HepG2 (cell line): ENCODE results near the gene NPFFR1. TPM values are rescaled to one million over a fixed set of nuclear protein-coding genes. Genes with fewer than 3 reads are reported as not detected.
A peak's percentile ranks its signal among the peaks of the same experiment; 100 is the strongest.

Experiments used
- ATF4 ChIP-seq, 2 experiments: fragments of 450-650 bp in 1 of 2; sonication (generic) in 1 of 2; formaldehyde crosslinking; IDR thresholded peaks; 2 replicates each; pipeline versions ENCODE4 v1.5.0 to v1.8.0; 2020 to 2022; ENCODE audit warnings: mild to moderate bottlenecking in 1 of 2, missing genetic modification reagents in 1 of 2
- CERS6 ChIP-seq: sonication (generic); formaldehyde crosslinking; IDR thresholded peaks from 2 replicates; pipeline ENCODE4 v1.5.0; 2020; ENCODE audit warnings: missing genetic modification reagents
- FOXJ3 ChIP-seq: sonication (generic); formaldehyde crosslinking; IDR thresholded peaks from 2 replicates; pipeline ENCODE4 v1.4.0; 2020; ENCODE audit warnings: missing genetic modification reagents, mild to moderate bottlenecking, borderline replicate concordance
- FOXK1 ChIP-seq: sonication (generic); formaldehyde crosslinking; IDR thresholded peaks from 2 replicates; pipeline ENCODE4 v1.4.0; 2020; ENCODE audit warnings: low read depth, missing genetic modification reagents, borderline replicate concordance
- GTF2F1 ChIP-seq: fragments of 150-350 bp; IDR thresholded peaks from 2 replicates; pipeline ENCODE4 v1.6.1; 2014; ENCODE audit warnings: low read length
- MXD1 ChIP-seq: sonication (generic); formaldehyde crosslinking; IDR thresholded peaks from 2 replicates; pipeline ENCODE4 v1.4.0; 2020; ENCODE audit warnings: mild to moderate bottlenecking, missing genetic modification reagents
- PHF8 ChIP-seq: sonication (generic); formaldehyde crosslinking; IDR thresholded peaks from 2 replicates; pipeline ENCODE4 v1.5.0; 2020; ENCODE audit warnings: missing genetic modification reagents
- POLR2AphosphoS5 ChIP-seq: IDR thresholded peaks from 2 replicates; pipeline ENCODE4 v1.6.1; 2012; ENCODE audit warnings: low read depth, low read length
- SIN3A ChIP-seq: IDR thresholded peaks from 2 replicates; pipeline ENCODE4 v1.6.1; 2011; ENCODE audit warnings: low read depth, mild to moderate bottlenecking, control low read depth, low read length, borderline replicate concordance
- SOX13 ChIP-seq, 3 experiments: fragments of 450-650 bp in 1 of 3; sonication (generic) in 1 of 3; formaldehyde crosslinking in 1 of 3; IDR thresholded peaks in 2 of 3; conservative IDR thresholded peaks in 1 of 3; 2 replicates each; pipeline versions ENCODE4 v1.5.0 to v1.6.1; 2016 to 2020; ENCODE audit warnings: antibody characterized with exemption in 1 of 3, mild to moderate bottlenecking in 1 of 3, missing compliant biosample characterization in 1 of 3, missing genetic modification reagents in 1 of 3, moderate library complexity in 1 of 3
- ZFP82 ChIP-seq: sonication (generic); formaldehyde crosslinking; IDR thresholded peaks from 2 replicates; pipeline ENCODE4 v1.5.1; 2020; ENCODE audit warnings: mild to moderate bottlenecking, missing genetic modification reagents, borderline replicate concordance
- ZNF260 ChIP-seq: sonication (generic); formaldehyde crosslinking; IDR thresholded peaks from 2 replicates; pipeline ENCODE4 v1.4.0; 2020; ENCODE audit warnings: missing genetic modification reagents, low read depth, mild to moderate bottlenecking, borderline replicate concordance
- ZNF292 ChIP-seq: sonication (generic); formaldehyde crosslinking; IDR thresholded peaks from 2 replicates; pipeline ENCODE4 v1.8.1; 2022; ENCODE audit warnings: mild to moderate bottlenecking, low read depth, missing genetic modification reagents, borderline replicate concordance
- ZNF552 ChIP-seq: sonication (generic); formaldehyde crosslinking; IDR thresholded peaks from 2 replicates; pipeline ENCODE4 v1.9.0; 2022; ENCODE audit warnings: missing genetic modification reagents, mild to moderate bottlenecking, borderline replicate concordance
- ZSCAN22 ChIP-seq: sonication (generic); formaldehyde crosslinking; IDR thresholded peaks from 2 replicates; pipeline ENCODE4 v1.4.0; 2020; ENCODE audit warnings: mild to moderate bottlenecking, missing genetic modification reagents
- polyA plus RNA-seq, 8 experiments: library from polyadenylated mRNA; depleted of rRNA in 3 of 8; stranded (reverse) in 7 of 8; unstranded in 1 of 8; fragments of >200 nt; fragmentation: Illumina TruSeq in 4 of 8; extraction: Trizol in 4 of 8; gene quantifications; 2 replicates each; pipeline versions ENCODE4 v1.2.1 to v1.2.3, GENCODE V29; 2011 to 2016; ENCODE audit warnings: low read depth in 4 of 8, missing spikeins in 1 of 8, mixed read lengths in 1 of 8; ENCODE audit not compliant: insufficient read depth in 1 of 8
- total RNA-seq, 5 experiments: library from RNA; depleted of rRNA; stranded (reverse); fragments of >200 nt; fragmentation: Illumina TruSeq; extraction: Trizol; gene quantifications; 2 replicates each; pipeline ENCODE4 v1.2.3, GENCODE V29; 2016; ENCODE audit warnings: low read depth in 1 of 5
- TF ChIP-seq, protein P1 (sequence below): sonication (generic); formaldehyde crosslinking; IDR thresholded peaks from 2 replicates; pipeline ENCODE4 v1.4.0; 2020; ENCODE audit warnings: missing genetic modification reagents, low read depth, mild to moderate bottlenecking, borderline replicate concordance
- TF ChIP-seq, protein P2 (sequence below): sonication (generic); formaldehyde crosslinking; IDR thresholded peaks from 2 replicates; pipeline ENCODE4 v1.4.0; 2020; ENCODE audit warnings: mild to moderate bottlenecking, missing genetic modification reagents, borderline replicate concordance
- TF ChIP-seq, protein P3 (sequence below): IDR thresholded peaks from 2 replicates; pipeline ENCODE4 v1.6.1; 2016; ENCODE audit warnings: low read depth, borderline replicate concordance

The NPFFR1 gene
- total and polyA plus RNA-seq, 2 of the 13 experiments (the other 11 are each of a cell fraction or from before 2014, with no cell fraction given): under 0.01 TPM; not detected in 1

- TF ChIP-seq, protein P1, sequence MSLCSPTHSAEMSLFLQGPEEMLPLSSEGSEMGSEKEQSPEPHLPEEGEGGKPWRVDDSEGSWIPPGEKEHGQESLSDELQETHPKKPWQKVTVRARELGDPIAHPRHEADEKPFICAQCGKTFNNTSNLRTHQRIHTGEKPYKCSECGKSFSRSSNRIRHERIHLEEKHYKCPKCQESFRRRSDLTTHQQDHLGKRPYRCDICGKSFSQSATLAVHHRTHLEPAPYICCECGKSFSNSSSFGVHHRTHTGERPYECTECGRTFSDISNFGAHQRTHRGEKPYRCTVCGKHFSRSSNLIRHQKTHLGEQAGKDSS (CRISPR knock-in tag): peak; percentile 70; the same call in 1 of the 2 replicates
- TF ChIP-seq PHF8 (CRISPR knock-in tag): peak; percentile 92
- no peak for TF ChIP-seq ZFP82 (CRISPR knock-in tag)
- peak; percentile 77 for TF ChIP-seq ZNF292 (CRISPR knock-in tag)
- TF ChIP-seq MXD1 (CRISPR knock-in tag): no peak
- TF ChIP-seq GTF2F1: 0 out of 2 replicates have a peak, but pooled peaks have one; percentile 22
- TF ChIP-seq ZNF260 (CRISPR knock-in tag): no peak
- TF ChIP-seq POLR2AphosphoS5: peak; percentile 74
- no peak for TF ChIP-seq SOX13 (IDR thresholded peaks at IDR 0.05)
- TF ChIP-seq SOX13 (CRISPR knock-in tag; conservative IDR thresholded peaks at IDR 0.05 in 1 of 2, IDR thresholded peaks at IDR 0.05 in 1 of 2): peak in 1 of 2 experiments; percentile 76; a peak in 2 of 4 replicates
- peak; percentile 74 for TF ChIP-seq FOXK1 (CRISPR knock-in tag)
- 0 out of 2 replicates have a peak, but pooled peaks have one; percentile 47 for TF ChIP-seq ZSCAN22 (CRISPR knock-in tag)
- TF ChIP-seq, protein P2, sequence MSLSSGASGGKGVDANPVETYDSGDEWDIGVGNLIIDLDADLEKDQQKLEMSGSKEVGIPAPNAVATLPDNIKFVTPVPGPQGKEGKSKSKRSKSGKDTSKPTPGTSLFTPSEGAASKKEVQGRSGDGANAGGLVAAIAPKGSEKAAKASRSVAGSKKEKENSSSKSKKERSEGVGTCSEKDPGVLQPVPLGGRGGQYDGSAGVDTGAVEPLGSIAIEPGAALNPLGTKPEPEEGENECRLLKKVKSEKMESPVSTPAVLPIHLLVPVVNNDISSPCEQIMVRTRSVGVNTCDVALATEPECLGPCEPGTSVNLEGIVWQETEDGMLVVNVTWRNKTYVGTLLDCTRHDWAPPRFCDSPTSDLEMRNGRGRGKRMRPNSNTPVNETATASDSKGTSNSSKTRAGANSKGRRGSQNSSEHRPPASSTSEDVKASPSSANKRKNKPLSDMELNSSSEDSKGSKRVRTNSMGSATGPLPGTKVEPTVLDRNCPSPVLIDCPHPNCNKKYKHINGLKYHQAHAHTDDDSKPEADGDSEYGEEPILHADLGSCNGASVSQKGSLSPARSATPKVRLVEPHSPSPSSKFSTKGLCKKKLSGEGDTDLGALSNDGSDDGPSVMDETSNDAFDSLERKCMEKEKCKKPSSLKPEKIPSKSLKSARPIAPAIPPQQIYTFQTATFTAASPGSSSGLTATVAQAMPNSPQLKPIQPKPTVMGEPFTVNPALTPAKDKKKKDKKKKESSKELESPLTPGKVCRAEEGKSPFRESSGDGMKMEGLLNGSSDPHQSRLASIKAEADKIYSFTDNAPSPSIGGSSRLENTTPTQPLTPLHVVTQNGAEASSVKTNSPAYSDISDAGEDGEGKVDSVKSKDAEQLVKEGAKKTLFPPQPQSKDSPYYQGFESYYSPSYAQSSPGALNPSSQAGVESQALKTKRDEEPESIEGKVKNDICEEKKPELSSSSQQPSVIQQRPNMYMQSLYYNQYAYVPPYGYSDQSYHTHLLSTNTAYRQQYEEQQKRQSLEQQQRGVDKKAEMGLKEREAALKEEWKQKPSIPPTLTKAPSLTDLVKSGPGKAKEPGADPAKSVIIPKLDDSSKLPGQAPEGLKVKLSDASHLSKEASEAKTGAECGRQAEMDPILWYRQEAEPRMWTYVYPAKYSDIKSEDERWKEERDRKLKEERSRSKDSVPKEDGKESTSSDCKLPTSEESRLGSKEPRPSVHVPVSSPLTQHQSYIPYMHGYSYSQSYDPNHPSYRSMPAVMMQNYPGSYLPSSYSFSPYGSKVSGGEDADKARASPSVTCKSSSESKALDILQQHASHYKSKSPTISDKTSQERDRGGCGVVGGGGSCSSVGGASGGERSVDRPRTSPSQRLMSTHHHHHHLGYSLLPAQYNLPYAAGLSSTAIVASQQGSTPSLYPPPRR (CRISPR knock-in tag): peak; percentile 56
- TF ChIP-seq CERS6: no peak
- TF ChIP-seq, protein P3, sequence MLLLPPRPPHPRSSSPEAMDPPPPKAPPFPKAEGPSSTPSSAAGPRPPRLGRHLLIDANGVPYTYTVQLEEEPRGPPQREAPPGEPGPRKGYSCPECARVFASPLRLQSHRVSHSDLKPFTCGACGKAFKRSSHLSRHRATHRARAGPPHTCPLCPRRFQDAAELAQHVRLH (CRISPR knock-in tag): peak; percentile 59; the same call in 1 of the 2 replicates
- 0 out of 2 replicates have a peak, but pooled peaks have one; percentile 43 for TF ChIP-seq ZNF552 (CRISPR knock-in tag)
- 0 out of 2 replicates have a peak, but pooled peaks have one; percentile 23 for TF ChIP-seq FOXJ3 (CRISPR knock-in tag)
- no peak for TF ChIP-seq SIN3A
- TF ChIP-seq ATF4 (CRISPR knock-in tag; IDR thresholded peaks at IDR 0.05): peak in 1 of 2 experiments; percentile 32; a peak in 1 of 4 replicates
Observed at GRCh38 chr10:70323697-70324338, 40.0 kb upstream of the NPFFR1 start (continued).
